Cardiac fibroblast (primary cell): ENCODE results near the gene ACTRT2.

Experiments
- DNase-seq, 2 donors: peaks; one replicate each; pipeline versions ENCODE4 v3.0.0 to v3.0.0-alpha.2; 2010; ENCODE audit warnings: low read depth in 2 of 2
- H3K4me3 ChIP-seq, 2 donors: replicated peaks in 1 of 2; 1 replicate in 1 of 2; 2 replicates in 1 of 2; pipeline ENCODE4 v1.5.1; 2011; ENCODE audit warnings: low read depth in 2 of 2, low read length in 2 of 2, mild to moderate bottlenecking in 2 of 2, moderate library complexity in 1 of 2
- TF ChIP-seq, protein P1 (sequence below): IDR thresholded peaks from one replicate; pipeline ENCODE4 v1.5.1; 2011; ENCODE audit warnings: low read depth, mild to moderate bottlenecking, low read length, inconsistent platforms

ACTRT2 gene

DNA sequence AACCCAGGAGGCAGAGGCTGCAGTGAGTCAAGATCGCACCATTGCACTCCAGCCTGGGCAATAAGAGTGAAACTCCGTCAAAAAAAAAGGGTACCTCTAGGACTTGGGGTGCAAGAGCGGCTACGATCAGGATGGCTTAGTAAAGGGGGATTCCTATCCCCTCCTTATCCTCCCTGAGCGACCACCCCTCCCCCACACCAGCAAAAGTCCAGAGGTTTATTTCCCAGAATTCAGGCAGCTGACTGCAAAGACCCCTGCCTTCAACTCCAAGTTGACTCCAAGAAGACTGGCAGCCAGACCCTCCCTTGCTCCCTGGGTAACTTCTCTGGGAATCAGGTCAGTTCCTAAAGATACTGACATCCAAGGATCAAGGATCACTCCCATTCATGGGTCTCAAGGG is 35.4 kb downstream of the ACTRT2 start:
- H3K4me3 ChIP-seq, result no peak overlapping the region
- no peak for DNase-seq
- TF ChIP-seq, protein P1, sequence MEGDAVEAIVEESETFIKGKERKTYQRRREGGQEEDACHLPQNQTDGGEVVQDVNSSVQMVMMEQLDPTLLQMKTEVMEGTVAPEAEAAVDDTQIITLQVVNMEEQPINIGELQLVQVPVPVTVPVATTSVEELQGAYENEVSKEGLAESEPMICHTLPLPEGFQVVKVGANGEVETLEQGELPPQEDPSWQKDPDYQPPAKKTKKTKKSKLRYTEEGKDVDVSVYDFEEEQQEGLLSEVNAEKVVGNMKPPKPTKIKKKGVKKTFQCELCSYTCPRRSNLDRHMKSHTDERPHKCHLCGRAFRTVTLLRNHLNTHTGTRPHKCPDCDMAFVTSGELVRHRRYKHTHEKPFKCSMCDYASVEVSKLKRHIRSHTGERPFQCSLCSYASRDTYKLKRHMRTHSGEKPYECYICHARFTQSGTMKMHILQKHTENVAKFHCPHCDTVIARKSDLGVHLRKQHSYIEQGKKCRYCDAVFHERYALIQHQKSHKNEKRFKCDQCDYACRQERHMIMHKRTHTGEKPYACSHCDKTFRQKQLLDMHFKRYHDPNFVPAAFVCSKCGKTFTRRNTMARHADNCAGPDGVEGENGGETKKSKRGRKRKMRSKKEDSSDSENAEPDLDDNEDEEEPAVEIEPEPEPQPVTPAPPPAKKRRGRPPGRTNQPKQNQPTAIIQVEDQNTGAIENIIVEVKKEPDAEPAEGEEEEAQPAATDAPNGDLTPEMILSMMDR, result no peak

- DNase-seq, result no peak
- H3K4me3 ChIP-seq, result no peak overlapping the region
- TF ChIP-seq, protein P1, result no peak
These were observed 37.2 kb downstream of the ACTRT2 start for GRCh38 chr1:3058263-3059030.

- no peak for DNase-seq
- TF ChIP-seq, protein P1, result no peak
- no peak overlapping the region for H3K4me3 ChIP-seq
These were observed 38.9 kb downstream of the ACTRT2 start for GRCh38 chr1:3060127-3060526.

- H3K4me3 ChIP-seq, result no peak overlapping the region
- DNase-seq, result peak in 1 of 2 donors; percentile 24
- TF ChIP-seq, protein P1, result no peak
These were observed 39.6 kb downstream of the ACTRT2 start for GRCh38 chr1:3060601-3061551.

DNA sequence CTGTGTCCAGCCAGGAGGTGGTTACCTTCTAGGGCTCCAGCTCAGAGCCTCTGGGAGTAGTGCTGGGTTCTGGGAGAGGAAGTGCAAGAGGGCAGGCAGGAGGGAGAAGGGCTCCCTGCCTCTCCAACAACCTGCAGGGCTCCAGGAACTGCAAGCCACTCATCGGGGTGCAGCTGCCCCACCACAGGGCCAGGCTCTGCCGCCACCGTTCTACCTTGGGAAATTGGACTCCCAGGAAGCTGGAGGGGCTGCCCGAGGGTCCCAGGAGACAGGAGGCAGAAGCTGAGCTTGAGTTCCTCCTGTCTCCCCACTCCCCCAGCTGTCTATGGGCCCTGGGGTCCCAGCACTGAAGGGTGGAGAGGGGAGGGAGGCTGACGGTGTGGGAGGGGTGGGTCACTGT is 40.3 kb downstream of the ACTRT2 start:
- TF ChIP-seq, protein P1, result no peak
- no peak overlapping the region for H3K4me3 ChIP-seq
- DNase-seq, result no peak

DNA sequence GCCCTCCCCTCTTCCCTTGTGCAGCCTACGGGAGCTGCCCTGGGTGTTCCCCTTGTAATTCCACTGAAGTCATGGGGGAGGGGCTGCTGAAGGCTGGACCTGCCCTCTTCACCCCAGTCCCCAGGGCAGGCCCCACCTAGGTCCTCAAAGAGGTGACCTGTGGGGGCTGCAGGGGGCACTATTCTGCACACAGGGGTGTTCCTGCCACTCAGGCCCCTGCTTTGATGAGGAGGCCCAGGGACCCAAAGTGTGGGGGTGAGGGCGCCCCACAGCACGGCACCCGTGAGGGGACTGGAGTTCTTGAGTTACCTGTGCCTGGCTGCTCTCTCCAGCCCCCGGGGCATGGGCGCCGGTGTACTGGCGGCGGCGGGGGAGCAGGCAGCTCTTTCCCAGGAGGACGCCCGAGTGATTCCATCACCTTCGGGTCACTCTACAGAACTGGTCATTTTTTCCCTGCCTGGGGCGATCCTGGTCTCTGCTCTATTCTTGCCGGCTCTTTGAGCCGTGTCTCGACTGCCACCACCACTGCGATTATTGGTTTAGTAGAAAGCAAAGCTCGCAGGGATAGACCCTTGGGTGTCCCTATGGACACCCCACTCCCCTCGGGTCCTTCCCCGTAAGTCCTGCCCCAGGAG is 40.8 kb downstream of the ACTRT2 start:
- no peak overlapping the region for H3K4me3 ChIP-seq
- DNase-seq, result no peak
- TF ChIP-seq, protein P1, result no peak
